ENCODE results near the gene C2CD3. TPM values are rescaled to one million over a fixed set of nuclear protein-coding genes. Genes with fewer than 3 reads are reported as not detected.

Gene C2CD3
- total RNA-seq, 4 donors from 2014 or later: 5.9 to 19.1 (median 14.2) TPM

DNA sequence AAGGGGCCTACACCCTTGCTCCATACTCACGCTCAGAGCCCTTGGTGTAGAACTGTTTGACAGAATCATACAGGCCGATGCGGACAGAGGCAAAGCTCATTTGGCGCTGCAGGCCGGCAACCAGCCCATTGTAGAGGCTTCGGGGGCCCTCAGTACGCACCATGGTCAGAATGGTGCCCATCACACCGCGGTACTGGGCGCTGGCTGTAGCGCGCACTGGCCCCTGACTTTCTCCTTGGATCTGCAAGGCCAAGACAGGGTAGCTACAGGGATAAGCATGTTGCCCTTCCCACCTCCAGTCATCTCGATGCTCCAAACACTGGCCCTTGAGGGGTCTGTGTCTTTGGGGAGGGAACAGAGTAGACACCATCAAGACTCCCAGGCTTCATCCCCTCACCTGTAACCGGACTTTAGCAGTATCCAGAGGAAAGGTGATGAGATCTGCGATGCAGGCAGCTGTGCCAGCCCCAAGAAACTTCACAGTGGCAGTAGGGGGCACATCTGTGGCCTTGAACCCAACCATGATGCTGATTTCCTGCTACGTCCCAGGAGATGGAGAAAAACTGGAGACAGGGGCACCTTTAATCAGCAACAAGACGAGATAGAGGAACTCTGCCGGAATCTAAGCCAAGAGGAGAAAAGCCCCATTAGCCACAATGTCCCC, 192.8 kb downstream of the C2CD3 start:
- Histone ChIP-seq H3K27ac (no peak overlapping the region), H3K9me3 (no peaks in the 10 kb centered on the region), H3K4me3 (no peak overlapping the region), H3K4me1 (peaks cover 5 to 67% (median 28%) of the 10 kb centered on the region in 3 donors), H3K27me3 (no peaks in the 10 kb centered on the region), H3K36me3 (peaks cover 0 to 36% (median 0%) of the 10 kb centered on the region in 3 donors)
- WGBS, 2 donors: 92 to 94% methylated on average over 6 to 17 of the region's 18 CpGs
- TF ChIP-seq, protein P1, sequence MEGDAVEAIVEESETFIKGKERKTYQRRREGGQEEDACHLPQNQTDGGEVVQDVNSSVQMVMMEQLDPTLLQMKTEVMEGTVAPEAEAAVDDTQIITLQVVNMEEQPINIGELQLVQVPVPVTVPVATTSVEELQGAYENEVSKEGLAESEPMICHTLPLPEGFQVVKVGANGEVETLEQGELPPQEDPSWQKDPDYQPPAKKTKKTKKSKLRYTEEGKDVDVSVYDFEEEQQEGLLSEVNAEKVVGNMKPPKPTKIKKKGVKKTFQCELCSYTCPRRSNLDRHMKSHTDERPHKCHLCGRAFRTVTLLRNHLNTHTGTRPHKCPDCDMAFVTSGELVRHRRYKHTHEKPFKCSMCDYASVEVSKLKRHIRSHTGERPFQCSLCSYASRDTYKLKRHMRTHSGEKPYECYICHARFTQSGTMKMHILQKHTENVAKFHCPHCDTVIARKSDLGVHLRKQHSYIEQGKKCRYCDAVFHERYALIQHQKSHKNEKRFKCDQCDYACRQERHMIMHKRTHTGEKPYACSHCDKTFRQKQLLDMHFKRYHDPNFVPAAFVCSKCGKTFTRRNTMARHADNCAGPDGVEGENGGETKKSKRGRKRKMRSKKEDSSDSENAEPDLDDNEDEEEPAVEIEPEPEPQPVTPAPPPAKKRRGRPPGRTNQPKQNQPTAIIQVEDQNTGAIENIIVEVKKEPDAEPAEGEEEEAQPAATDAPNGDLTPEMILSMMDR (IDR thresholded peaks at IDR 0.05): no peak
- TF ChIP-seq POLR2A (IDR thresholded peaks at IDR 0.05): no peak
- intact Hi-C loops (cut with DNase I): no loop called here
- no peak for DNase-seq

DNA sequence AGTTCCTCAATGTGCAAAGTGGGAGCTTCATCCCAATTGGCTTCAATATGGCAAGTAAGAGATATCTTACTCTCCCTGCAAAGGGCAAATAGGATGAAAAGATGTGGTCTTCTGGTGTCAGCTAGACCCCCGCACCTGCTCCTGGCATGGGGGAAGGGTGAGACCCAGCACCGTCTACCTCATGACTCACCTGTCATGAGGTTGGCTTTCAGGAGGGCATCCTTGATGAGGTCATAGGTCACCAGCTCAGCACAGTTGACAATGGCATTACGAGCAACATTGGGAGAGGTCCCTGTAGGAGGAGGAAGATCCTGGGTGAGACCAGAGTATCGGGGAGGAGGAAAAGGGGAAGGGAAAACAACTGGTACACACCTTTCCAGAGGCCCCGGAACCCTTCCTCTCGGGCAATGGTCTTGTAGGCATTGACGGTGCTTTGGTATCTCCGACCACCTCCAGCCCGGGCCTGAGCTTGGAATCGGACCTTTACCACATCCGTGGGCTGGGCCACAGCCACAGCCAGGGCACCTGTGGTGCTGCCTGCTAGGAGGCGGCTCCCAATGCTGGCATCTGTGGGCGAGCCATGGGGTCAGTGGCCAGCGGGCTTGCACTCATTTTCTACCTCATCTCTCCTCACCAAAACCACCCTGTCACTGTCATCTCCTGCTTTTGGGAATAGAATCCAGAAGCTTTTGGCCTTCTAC, 194.2 kb downstream of the C2CD3 start:
- TF ChIP-seq, protein P1 (IDR thresholded peaks at IDR 0.05): no peak
- TF ChIP-seq POLR2A (IDR thresholded peaks at IDR 0.05): no peak

DNA sequence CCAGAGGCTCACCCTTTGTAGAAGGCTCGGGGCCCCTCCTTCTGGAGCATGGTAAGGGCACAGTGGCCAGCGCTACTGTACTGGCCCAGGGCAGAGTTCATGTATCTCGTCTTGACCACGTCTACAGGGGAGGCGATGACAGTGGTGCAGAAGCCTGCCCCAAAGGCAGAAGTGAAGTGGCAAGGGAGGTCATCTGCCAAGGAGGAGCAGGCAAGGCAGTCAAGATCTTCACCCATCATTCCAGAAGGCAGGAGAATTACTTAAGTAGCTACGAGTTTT, 195.4 kb downstream of the C2CD3 start:
- intact Hi-C loops (cut with DNase I): no loop called here
- 63% methylated on average over 6 of the region's 6 CpGs; no CpG with 5 or more reads in 1 of the 2 donors for WGBS, 2 donors
- Histone ChIP-seq H3K36me3 (peaks cover 0 to 36% (median 0%) of the 10 kb centered on the region in 3 donors), H3K4me1 (peaks cover 7 to 44% (median 18%) of the 10 kb centered on the region in 3 donors), H3K9me3 (no peaks in the 10 kb centered on the region), H3K4me3 (no peak overlapping the region), H3K27ac (no peak overlapping the region), H3K27me3 (no peaks in the 10 kb centered on the region)
- DNase-seq: no peak
- no peak for TF ChIP-seq POLR2A (IDR thresholded peaks at IDR 0.05)
- TF ChIP-seq, protein P1 (IDR thresholded peaks at IDR 0.05): no peak

More for the DNA sequence above, 194.2 kb downstream of the C2CD3 start:
- Histone ChIP-seq H3K4me3 (no peak overlapping the region), H3K27me3 (no peaks in the 10 kb centered on the region), H3K9me3 (no peaks in the 10 kb centered on the region), H3K27ac (peak overlapping the region in 1 of 4 donors; percentile 21), H3K4me1 (peaks cover 7 to 56% (median 22%) of the 10 kb centered on the region in 3 donors), H3K36me3 (peaks cover 0 to 36% (median 0%) of the 10 kb centered on the region in 3 donors)
- WGBS, 2 donors: 85 to 87% methylated on average over 8 to 10 of the region's 14 CpGs
- intact Hi-C loops (cut with DNase I): no loop called here
- DNase-seq: no peak

DNA sequence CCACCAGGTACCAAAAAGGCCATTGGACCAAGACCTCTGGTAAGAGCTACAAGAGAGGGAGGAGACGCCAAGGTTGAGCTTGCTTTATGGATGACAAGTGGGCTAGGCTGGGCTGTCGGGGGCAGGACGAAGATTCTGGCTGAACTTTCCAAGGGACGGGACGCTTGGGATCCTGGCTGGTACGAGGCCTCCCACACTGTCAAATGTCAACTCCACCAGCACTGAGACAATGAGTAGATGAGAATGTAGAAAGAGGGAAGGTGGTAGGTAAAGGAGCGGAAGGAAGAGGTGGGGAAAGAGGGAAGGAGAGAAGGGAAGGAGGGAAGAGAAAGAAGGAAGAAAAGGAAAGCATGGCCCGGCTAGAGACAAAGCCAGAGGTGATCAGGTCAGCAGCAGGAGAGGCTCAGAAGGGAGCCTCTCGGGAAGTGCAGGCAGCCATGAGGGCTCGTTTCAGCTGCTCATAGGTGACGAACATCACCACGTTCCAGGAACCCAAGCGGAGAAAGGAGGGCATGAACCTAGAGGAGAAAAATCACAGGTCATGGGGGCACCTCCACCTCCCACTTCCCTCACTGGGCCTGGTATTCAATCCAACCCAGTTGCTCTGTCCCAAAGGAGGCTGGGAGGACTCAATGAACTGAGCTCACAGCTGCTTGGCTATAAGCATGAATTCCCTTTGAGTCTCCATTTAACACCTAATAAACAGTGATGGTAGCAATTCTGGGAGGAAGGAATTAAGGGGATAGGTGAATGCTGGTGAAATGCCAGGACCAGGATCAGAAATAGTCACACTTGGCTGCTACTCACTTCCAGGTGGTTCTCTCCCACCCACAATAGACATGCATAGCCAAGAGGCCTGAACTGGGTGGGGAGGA, 196.0 kb downstream of the C2CD3 start:
- DNase-seq: no peak
- Histone ChIP-seq H3K9me3 (no peaks in the 10 kb centered on the region), H3K4me3 (no peak overlapping the region), H3K4me1 (peaks cover 7 to 39% (median 16%) of the 10 kb centered on the region in 3 donors), H3K36me3 (peaks cover 0 to 36% (median 0%) of the 10 kb centered on the region in 3 donors), H3K27me3 (no peaks in the 10 kb centered on the region), H3K27ac (peak overlapping the region in 1 of 4 donors; percentile 55)
- TF ChIP-seq, protein P1 (IDR thresholded peaks at IDR 0.05): no peak
- TF ChIP-seq POLR2A (IDR thresholded peaks at IDR 0.05): no peak
- intact Hi-C loops (cut with DNase I): no loop called here
- WGBS, 2 donors: 89 to 93% methylated on average over 13 of the region's 13 CpGs

Measured in esophagus squamous epithelium (tissue), 5 donors.